ENCODE results near the gene HEATR9. TPM values are rescaled to one million over a fixed set of nuclear protein-coding genes. Genes with fewer than 3 reads are reported as not detected.

HEATR9 gene
- total and polyA plus RNA-seq, 12 donors: not detected

DNA sequence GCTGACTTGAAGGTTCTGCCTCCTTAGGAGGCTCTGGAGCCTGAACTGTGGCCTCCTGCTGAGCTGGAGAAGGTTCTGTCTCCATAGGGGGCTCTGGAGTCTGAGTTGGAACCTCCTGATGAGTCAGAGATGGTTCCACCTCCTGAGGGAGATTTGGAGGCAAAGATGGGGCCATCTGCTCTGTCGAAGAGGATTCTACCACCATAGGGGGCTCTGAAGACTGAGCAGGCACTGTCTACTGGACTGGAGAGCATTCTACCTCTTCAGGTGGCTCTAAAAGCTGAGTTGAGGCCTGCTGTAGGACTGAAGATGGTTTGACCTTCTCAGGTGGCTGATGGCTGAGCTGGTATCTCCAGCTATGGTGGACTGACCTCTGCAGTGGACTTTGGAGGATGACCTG is 45.7 kb upstream of the HEATR9 start:
- Histone ChIP-seq H3K4me1 (peaks cover 0 to 8% (median 0%) of the 10 kb centered on the region in 9 donors), H3K27ac (no peak overlapping the region), H3K4me3 (no peak overlapping the region), H3K9me3 (no peaks in the 10 kb centered on the region), H3K27me3 (no peaks in the 10 kb centered on the region), H3K36me3 (no peaks in the 10 kb centered on the region)
- DNase-seq (no peak), ATAC-seq (no peak)
- intact Hi-C loops (cut with DNase I): no loop called here
- no peak for TF ChIP-seq CTCF (IDR thresholded peaks at IDR 0.05)
- 89 to 91% methylated on average over 1 of the region's 1 CpG for WGBS, 2 donors

- WGBS, 2 donors: 82 to 86% methylated on average over 4 of the region's 4 CpGs
- Histone ChIP-seq H3K36me3 (no peaks in the 10 kb centered on the region), H3K9me3 (no peaks in the 10 kb centered on the region), H3K4me3 (no peak overlapping the region), H3K27me3 (no peaks in the 10 kb centered on the region), H3K4me1 (peaks cover 0 to 5% (median 0%) of the 10 kb centered on the region in 9 donors), H3K27ac (no peak overlapping the region)
- intact Hi-C loops (cut with DNase I): no loop called here
- no peak for TF ChIP-seq CTCF (IDR thresholded peaks at IDR 0.05)
- ATAC-seq (no peak), DNase-seq (no peak)
Measured at GRCh38 chr17:35913609-35914008, 44.9 kb upstream of the HEATR9 start.

- H3K27ac ChIP-seq: no peak overlapping the region
- TF ChIP-seq CTCF (IDR thresholded peaks at IDR 0.05): no peak
- H3K9me3 ChIP-seq: no peaks in the 10 kb centered on the region
- DNase-seq (no peak), ATAC-seq (no peak)
- H3K4me3 ChIP-seq: no peak overlapping the region
- WGBS, 2 donors: 75 to 88% methylated on average over 2 of the region's 2 CpGs
- H3K27me3 ChIP-seq: no peaks in the 10 kb centered on the region
- no peaks in the 10 kb centered on the region for H3K36me3 ChIP-seq
- no peaks in the 10 kb centered on the region for H3K4me1 ChIP-seq
- intact Hi-C loops (cut with DNase I): no loop called here
Measured at GRCh38 chr17:35912942-35913341, 44.3 kb upstream of the HEATR9 start.

DNA sequence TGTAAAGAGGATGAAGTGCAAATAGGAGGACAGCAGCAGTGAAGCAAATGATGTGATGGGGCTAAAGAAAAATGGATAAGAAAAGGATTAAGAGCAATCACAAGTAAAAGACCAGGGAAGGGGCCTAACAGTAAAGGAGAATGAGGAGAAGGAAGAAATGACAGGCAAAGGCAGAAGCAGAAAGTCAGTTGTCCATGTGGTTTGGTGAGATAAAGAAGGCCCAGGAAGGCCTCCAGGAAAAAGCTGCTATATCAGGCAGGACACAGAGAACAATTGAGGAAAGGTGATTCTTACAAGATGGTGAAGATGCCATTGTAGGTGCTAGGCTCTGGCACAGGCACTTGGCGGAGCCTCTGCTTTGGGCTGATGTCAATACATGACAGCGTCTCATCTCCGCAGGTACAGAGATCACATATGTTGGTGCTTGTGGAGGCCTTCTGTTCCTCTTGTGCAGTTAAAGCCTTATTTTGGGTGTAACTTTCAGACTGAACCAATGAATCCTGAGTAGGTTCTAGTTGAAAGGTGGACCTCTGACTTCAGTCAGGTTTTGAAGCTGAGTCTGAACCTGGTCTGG is 43.7 kb upstream of the HEATR9 start:
- DNase-seq (no peak), ATAC-seq (no peak)
- Histone ChIP-seq H3K27ac (no peak overlapping the region), H3K9me3 (no peaks in the 10 kb centered on the region), H3K4me3 (no peak overlapping the region), H3K27me3 (no peaks in the 10 kb centered on the region), H3K4me1 (no peaks in the 10 kb centered on the region), H3K36me3 (no peaks in the 10 kb centered on the region)
- TF ChIP-seq CTCF (IDR thresholded peaks at IDR 0.05): no peak
- intact Hi-C loops (cut with DNase I): no loop called here
- 96 to 97% methylated on average over 3 of the region's 3 CpGs for WGBS, 2 donors
